Measurements from ENCODE around the gene WDCP. TPM values are rescaled to one million over a fixed set of nuclear protein-coding genes. Genes with fewer than 3 reads are reported as not detected.
A peak's percentile ranks its signal among the peaks of the same experiment; 100 is the strongest.
"Not testable (repeated sequence)": the region's sequence is repeated elsewhere in the genome, so short reads cannot be mapped to it uniquely, and the experiment has no call there.

The WDCP gene
- total RNA-seq, 1 donor from 2014 or later: 25.9 TPM

DNA sequence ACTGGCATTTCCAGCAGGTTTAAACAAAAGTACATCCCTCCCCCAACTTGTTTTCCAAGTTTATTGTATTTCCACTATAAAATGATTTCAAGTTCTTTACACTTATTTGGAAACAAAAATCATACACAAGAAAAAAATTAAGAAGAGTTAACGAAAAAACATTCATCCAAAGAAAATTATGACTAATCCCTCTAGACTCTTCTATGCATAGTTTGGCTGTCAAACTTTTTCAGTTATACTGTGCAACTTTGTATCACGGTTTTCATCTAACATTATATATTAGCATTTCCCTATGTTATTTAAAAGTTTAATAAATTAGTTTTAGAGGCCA is 627 bp downstream of the WDCP start:
- H3K4me3 ChIP-seq: peak overlapping the region; percentile 72
- H3K9me3 ChIP-seq (ENCODE audit: low read depth): no peaks in the 10 kb centered on the region
- H3K36me3 ChIP-seq: no peaks in the 10 kb centered on the region
- Mint-ChIP-seq H3K36me3 (peaks cover 3% of the 10 kb centered on the region), H3K27me3 (ENCODE audit: insufficient read depth, low read depth) (peaks cover 3% of the 10 kb centered on the region), H3K4me1 (peaks cover 18% of the 10 kb centered on the region), H3K9me3 (no peaks in the 10 kb centered on the region), H3K27ac (no peak overlapping the region), H3K4me3 (peak overlapping the region; percentile 94)
- no peaks in the 10 kb centered on the region for H4K20me1 ChIP-seq (ENCODE audit: low read depth)
- DNase-seq (ENCODE audit: low spot score): no peak
- H3F3A ChIP-seq (ENCODE audit: low read depth): peaks cover 30% of the 10 kb centered on the region
- no peak overlapping the region for H3K27ac ChIP-seq
- peak overlapping the region; percentile 72 for H3K9ac ChIP-seq
- H2AFZ ChIP-seq (replicated peaks): peak overlapping the region; percentile 90
- peak overlapping the region; percentile 83 for H3K4me2 ChIP-seq
- peaks cover 4% of the 10 kb centered on the region for H3K27me3 ChIP-seq
- TF ChIP-seq EZH2phosphoT487 (IDR thresholded peaks at IDR 0.05) (no peak), EZH2 (IDR thresholded peaks at IDR 0.05) (no peak)
- TF ChIP-seq, protein P1, sequence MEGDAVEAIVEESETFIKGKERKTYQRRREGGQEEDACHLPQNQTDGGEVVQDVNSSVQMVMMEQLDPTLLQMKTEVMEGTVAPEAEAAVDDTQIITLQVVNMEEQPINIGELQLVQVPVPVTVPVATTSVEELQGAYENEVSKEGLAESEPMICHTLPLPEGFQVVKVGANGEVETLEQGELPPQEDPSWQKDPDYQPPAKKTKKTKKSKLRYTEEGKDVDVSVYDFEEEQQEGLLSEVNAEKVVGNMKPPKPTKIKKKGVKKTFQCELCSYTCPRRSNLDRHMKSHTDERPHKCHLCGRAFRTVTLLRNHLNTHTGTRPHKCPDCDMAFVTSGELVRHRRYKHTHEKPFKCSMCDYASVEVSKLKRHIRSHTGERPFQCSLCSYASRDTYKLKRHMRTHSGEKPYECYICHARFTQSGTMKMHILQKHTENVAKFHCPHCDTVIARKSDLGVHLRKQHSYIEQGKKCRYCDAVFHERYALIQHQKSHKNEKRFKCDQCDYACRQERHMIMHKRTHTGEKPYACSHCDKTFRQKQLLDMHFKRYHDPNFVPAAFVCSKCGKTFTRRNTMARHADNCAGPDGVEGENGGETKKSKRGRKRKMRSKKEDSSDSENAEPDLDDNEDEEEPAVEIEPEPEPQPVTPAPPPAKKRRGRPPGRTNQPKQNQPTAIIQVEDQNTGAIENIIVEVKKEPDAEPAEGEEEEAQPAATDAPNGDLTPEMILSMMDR (IDR thresholded peaks at IDR 0.05): no peak
- peaks cover 9% of the 10 kb centered on the region for H3K4me1 ChIP-seq
- H3K79me2 ChIP-seq (ENCODE audit: low read depth): peaks cover 42% of the 10 kb centered on the region

DNA sequence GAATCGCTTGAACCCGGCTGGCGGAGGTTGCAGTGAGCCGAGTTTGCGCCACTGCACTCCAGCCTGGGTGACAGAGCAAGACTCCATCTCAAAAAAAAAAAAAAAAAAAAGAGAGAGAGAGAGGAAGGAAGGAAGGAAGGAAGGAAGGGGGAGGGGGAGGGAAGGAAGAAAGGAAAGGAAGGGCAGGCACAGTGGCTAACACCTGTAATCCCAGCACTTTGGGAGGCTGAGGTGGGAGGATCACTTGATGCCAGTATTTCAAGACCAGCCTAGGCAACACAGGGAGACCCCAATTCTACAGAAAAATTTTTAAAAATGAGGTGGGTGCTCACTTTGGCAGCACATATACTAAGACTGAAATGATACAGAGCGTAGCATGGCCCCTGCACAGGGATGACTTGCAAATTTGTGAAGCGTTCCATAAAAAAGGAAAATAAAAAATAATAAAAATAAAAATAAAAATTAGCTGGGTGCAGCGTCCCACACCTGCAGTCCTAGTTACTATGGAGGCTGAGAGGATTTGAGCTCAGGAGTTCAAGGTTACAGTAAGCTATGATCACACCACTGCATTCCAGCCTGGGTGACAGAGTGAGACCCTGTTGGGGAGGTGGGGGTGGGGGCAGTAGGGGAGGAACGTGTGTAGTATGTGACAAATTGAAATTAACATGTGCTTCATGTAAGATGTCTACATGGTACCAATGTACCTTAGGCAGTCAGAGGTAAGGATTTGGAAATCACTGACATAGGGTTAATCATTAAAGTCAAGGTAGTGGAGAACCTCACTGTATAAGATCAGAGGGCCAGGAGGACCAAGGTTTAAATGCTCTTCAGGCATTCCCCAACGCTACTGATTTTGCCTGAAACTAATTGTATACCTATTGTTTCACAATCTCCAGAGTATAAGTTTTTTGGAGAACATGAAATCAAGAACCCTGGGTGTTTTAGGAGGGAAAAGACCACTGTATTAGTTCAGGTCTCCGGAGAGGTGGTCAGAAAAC is 1.4 kb downstream of the WDCP start:
- Histone ChIP-seq H3K9me3 (ENCODE audit: low read depth) (no peaks in the 10 kb centered on the region), H3K4me2 (peak overlapping the region; percentile 83), H3F3A (ENCODE audit: low read depth) (peaks cover 30% of the 10 kb centered on the region), H3K27me3 (peaks cover 4% of the 10 kb centered on the region), H3K9ac (no peak overlapping the region), H3K79me2 (ENCODE audit: low read depth) (peaks cover 42% of the 10 kb centered on the region), H2AFZ (replicated peaks) (no peak overlapping the region), H3K4me3 (peak overlapping the region; percentile 72), H3K27ac (no peak overlapping the region), H4K20me1 (ENCODE audit: low read depth) (no peaks in the 10 kb centered on the region), H3K4me1 (peaks cover 9% of the 10 kb centered on the region), H3K36me3 (no peaks in the 10 kb centered on the region)
- no peaks in the 10 kb centered on the region for H3K9me3 Mint-ChIP-seq
- peaks cover 5% of the 10 kb centered on the region for H3K27me3 Mint-ChIP-seq (ENCODE audit: insufficient read depth, low read depth)
- H3K4me1 Mint-ChIP-seq: peaks cover 18% of the 10 kb centered on the region
- H3K27ac Mint-ChIP-seq: no peak overlapping the region
- peaks cover 3% of the 10 kb centered on the region for H3K36me3 Mint-ChIP-seq
- TF ChIP-seq, protein P1 (IDR thresholded peaks at IDR 0.05): no peak
- TF ChIP-seq EZH2phosphoT487 (IDR thresholded peaks at IDR 0.05) (no peak), EZH2 (IDR thresholded peaks at IDR 0.05) (no peak)
- peak overlapping the region; percentile 94 for H3K4me3 Mint-ChIP-seq
- DNase-seq (ENCODE audit: low spot score): no peak

DNA sequence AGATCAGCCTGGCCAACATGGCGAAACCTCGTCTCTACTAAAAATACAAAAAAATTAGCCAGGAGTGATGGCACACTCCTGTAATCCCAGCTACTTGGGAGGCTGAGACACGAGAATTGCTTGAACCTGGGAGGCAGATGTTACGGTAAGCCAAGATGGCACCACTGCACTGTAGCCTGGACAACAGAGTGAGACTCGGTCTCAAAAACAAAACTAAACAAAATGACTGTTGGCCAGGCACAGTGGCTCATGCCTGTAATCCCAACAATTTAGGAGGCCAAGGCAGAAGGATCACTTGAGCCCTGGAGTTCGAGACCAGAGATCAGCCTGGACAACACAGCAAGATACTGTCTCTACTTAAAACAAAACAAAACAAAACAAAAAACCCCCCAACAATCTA is 4.1 kb downstream of the WDCP start:
- H3K36me3 Mint-ChIP-seq; H3F3A ChIP-seq (ENCODE audit: low read depth); H3K27me3 ChIP-seq; H3K36me3 ChIP-seq; H4K20me1 ChIP-seq (ENCODE audit: low read depth); H3K4me1 ChIP-seq; H3K9me3 ChIP-seq (ENCODE audit: low read depth); H3K27ac Mint-ChIP-seq; H3K27me3 Mint-ChIP-seq (ENCODE audit: insufficient read depth, low read depth); H3K4me3 ChIP-seq; H3K9me3 Mint-ChIP-seq; DNase-seq (ENCODE audit: low spot score); H3K9ac ChIP-seq; H3K4me2 ChIP-seq; H3K4me3 Mint-ChIP-seq; H3K27ac ChIP-seq; H2AFZ ChIP-seq (replicated peaks): not testable (repeated sequence)
- H3K79me2 ChIP-seq (ENCODE audit: low read depth): peaks cover 42% of the 10 kb centered on the region
- H3K4me1 Mint-ChIP-seq: peaks cover 21% of the 10 kb centered on the region

DNA sequence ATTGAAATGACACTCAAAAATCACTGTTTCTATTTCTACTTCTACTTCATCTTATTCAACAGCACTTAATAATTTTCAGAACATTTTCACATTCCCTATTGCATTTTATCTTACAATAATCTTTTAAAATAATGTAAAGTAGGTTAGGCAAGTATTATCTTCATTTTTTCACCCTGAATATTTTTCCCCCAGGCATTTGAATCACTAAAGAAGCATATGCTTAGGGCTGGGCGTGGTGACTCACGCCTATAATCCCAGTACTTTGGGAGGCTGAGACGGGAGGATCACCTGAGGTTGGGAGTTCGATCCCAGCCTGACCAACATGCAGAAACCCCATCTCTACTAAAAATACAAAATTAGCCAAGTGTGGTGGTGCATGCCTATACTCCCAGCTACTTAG is 6.7 kb downstream of the WDCP start:
- Histone ChIP-seq H3K36me3 (no peaks in the 10 kb centered on the region), H3K27me3 (no peaks in the 10 kb centered on the region), H3K9me3 (ENCODE audit: low read depth) (no peaks in the 10 kb centered on the region), H3K9ac (no peak overlapping the region), H3K4me2 (no peak overlapping the region), H3F3A (ENCODE audit: low read depth) (no peaks in the 10 kb centered on the region), H3K4me3 (no peak overlapping the region), H3K27ac (no peak overlapping the region), H4K20me1 (ENCODE audit: low read depth) (peaks cover 5% of the 10 kb centered on the region), H3K4me1 (no peaks in the 10 kb centered on the region), H3K79me2 (ENCODE audit: low read depth) (peaks cover 47% of the 10 kb centered on the region), H2AFZ (replicated peaks) (no peak overlapping the region)
- Mint-ChIP-seq H3K9me3 (no peaks in the 10 kb centered on the region), H3K27ac (no peak overlapping the region), H3K27me3 (ENCODE audit: insufficient read depth, low read depth) (peaks cover 4% of the 10 kb centered on the region), H3K4me1 (peaks cover 7% of the 10 kb centered on the region), H3K36me3 (peaks cover 18% of the 10 kb centered on the region), H3K4me3 (no peak overlapping the region)
- no peak for DNase-seq (ENCODE audit: low spot score)
- TF ChIP-seq, protein P1 (IDR thresholded peaks at IDR 0.05): no peak
- TF ChIP-seq EZH2 (IDR thresholded peaks at IDR 0.05) (no peak), EZH2phosphoT487 (IDR thresholded peaks at IDR 0.05) (no peak)
